Measurements from ENCODE around the gene TNFRSF8. TPM values are rescaled to one million over a fixed set of nuclear protein-coding genes. Genes with fewer than 3 reads are reported as not detected.

Gene TNFRSF8
- total and polyA plus RNA-seq, 9 of the 15 experiments (the other 6 are each of a cell fraction or from before 2014, with no cell fraction given), result 3.5 to 38.4 (median 17.1) TPM

DNA sequence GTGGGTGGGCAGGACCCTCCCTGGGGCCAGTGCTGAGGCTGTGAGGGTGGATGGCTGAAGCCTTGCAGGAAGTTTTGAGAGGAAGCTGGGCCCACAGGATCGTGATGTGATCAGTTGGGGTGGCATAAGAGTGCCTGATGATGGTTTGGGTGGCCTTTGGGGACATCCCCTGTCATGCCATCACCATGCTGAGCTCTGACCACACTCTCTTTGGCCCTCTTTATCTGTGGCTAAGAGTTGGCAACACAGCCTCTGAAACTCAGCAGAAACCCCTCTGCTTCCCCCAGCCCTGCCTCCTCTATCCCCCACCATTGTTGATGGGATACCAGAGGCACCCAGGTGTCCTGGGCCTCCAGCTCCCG is 24.0 kb upstream of the TNFRSF8 start (continued):
- TF ChIP-seq, protein P1, sequence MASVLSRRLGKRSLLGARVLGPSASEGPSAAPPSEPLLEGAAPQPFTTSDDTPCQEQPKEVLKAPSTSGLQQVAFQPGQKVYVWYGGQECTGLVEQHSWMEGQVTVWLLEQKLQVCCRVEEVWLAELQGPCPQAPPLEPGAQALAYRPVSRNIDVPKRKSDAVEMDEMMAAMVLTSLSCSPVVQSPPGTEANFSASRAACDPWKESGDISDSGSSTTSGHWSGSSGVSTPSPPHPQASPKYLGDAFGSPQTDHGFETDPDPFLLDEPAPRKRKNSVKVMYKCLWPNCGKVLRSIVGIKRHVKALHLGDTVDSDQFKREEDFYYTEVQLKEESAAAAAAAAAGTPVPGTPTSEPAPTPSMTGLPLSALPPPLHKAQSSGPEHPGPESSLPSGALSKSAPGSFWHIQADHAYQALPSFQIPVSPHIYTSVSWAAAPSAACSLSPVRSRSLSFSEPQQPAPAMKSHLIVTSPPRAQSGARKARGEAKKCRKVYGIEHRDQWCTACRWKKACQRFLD (CRISPR knock-in tag; IDR thresholded peaks at IDR 0.05), result no peak; the same call in 1 of the 2 replicates
- no peak for TF ChIP-seq JUND (IDR thresholded peaks at IDR 0.05; ENCODE audit: borderline replicate concordance, low read depth, low read length)
- TF ChIP-seq JUND (tag; IDR thresholded peaks at IDR 0.05; ENCODE audit: borderline replicate concordance, low read depth, low read length), result no peak
- 0 out of 2 replicates have a peak, but pooled peaks have one; percentile 43 for TF ChIP-seq ZNF263 (CRISPR knock-in tag; IDR thresholded peaks at IDR 0.05; ENCODE audit: borderline replicate concordance)
- no peak for TF ChIP-seq DIDO1 (tag; IDR thresholded peaks at IDR 0.05; ENCODE audit: low read depth)
- no peak for TF ChIP-seq HMG20B (CRISPR knock-in tag; IDR thresholded peaks at IDR 0.05)
- TF ChIP-seq, protein P2, sequence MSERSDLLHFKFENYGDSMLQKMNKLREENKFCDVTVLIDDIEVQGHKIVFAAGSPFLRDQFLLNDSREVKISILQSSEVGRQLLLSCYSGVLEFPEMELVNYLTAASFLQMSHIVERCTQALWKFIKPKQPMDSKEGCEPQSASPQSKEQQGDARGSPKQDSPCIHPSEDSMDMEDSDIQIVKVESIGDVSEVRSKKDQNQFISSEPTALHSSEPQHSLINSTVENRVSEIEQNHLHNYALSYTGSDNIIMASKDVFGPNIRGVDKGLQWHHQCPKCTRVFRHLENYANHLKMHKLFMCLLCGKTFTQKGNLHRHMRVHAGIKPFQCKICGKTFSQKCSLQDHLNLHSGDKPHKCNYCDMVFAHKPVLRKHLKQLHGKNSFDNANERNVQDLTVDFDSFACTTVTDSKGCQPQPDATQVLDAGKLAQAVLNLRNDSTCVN (CRISPR knock-in tag; IDR thresholded peaks at IDR 0.05), result no peak
- TF ChIP-seq PHF20 (IDR thresholded peaks at IDR 0.05; ENCODE audit: partially characterized antibody), result no peak
